ENCODE measurements around the gene DNAH1.

DNAH1 gene

DNA sequence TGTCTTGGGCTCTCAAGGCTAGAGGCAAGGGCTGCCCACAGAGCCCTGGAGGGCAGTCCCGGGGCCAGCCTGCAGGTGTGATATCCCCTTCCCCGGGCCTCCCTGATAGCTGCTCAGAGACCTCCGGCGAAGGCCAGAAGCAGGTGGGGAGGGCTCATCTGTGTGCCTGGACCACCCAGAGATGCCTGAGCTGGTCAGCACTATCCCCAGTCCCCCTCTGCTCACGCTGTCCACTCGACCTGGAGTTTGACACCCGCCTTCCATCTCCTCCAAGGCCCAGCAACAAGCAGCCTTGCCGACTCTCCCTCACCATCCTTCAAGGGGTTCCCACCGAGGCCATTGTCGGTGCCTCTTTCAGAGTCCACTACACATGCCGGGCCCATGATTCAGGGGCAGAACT is 39.4 kb downstream of the DNAH1 start:
- no peak for DNase-seq (ENCODE audit: extremely low read depth in 1 of 2, low read depth in 1 of 2)

DNA sequence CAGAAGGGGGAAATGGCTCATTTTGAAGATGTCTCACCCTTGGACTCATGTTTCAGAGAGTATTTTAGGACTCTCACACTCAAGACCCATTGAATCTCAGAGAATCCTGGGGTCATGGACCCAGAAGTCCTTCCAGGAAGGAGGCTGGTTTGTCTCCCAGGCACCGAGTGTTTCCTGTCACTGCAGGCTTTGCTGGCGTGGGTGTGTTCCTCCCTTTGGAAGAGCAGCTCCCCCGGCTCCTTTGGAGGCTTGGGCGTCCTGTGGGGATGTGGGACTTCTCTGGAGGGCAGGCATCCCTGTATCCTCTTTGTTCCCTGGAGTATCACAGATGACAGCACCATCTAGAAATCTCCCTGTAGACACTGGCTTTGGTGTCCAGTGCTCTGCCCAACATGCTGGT is 40.0 kb downstream of the DNAH1 start:
- no peak for DNase-seq (ENCODE audit: extremely low read depth in 1 of 2, low read depth in 1 of 2)

GRCh38 chr3:52357151-52358080 is 41.3 kb downstream of the DNAH1 start:
- no peak for DNase-seq (ENCODE audit: extremely low read depth in 1 of 2, low read depth in 1 of 2)

DNA sequence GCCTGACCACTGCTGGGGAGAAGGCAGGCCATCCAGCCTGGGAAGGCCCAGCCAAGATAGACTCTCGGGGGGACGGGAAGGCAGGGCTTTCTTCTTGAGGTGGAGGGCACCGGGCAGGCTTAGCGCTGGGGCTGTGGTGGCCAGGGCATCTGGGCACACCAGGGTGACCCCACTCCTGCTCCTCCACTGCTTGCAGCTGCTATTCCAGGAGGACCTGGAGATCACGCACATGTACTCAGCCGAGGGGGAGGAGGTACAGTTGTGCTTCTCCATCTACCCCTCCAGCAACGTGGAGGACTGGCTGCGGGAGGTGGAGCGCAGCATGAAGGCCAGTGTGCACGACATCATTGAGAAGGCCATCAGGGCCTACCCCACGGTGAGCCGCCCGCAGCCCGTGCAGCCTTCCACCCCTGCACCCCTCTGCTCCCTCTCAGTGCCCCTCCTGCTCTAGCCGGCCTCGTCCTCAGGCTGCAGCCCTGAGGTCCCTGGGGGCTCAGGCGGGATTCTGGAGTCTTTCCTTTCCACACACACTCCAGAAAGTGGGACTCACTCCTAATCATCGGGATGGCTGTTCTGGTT is 42.3 kb downstream of the DNAH1 start:
- no peak for DNase-seq (ENCODE audit: extremely low read depth in 1 of 2, low read depth in 1 of 2)

DNA sequence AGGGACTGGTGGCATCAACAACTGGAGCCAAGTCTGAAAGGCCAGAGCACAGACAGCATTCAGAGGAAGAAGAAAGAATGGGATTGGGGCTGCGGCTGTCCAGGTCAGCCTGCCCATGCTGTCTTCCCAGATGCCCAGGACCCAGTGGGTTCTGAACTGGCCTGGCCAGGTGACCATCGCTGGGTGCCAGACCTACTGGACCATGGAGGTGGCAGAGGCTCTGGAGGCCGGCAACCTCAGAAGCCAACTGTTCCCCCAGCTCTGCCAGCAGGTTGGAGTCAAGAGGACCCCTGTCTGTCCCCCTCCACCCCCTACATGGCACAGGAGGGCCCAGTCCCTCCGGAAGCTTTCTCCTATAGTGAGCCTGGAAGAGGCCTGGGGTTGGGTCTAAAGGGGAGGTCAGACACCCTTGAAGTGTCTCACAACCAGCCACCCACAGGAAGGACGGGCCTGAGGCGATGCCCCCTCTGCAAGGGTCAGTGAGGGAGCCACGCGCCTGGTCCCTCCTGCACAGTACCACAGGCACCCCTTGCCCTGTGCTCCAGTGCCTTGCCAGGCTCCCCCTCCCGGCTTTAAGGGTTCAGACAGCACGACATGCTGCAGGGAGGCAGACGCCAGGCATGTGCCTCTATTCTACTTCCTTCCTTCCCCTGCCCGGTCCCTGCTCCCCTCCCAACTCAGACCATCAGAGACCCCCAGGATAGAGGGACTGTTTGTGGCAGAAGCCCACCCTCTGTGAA is 43.2 kb downstream of the DNAH1 start:
- DNase-seq (ENCODE audit: extremely low read depth in 1 of 2, low read depth in 1 of 2): no peak

DNA sequence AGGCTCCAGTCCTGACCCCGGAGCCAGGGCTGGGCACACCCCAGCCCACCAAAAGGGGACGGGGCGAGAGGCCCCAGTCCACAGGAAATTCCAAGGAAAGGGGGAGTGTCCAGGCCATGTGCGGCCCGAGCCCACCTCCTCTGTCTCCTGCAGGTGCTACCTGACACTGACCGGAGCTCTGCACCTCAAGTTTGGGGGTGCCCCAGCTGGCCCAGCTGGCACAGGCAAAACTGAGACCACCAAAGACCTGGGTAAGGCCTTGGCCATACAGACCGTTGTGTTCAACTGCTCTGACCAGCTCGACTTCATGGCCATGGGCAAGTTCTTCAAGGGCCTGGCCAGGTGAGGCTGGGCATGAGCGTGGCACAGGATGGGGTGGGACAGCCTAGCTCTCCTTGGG is 44.9 kb downstream of the DNAH1 start:
- DNase-seq (ENCODE audit: extremely low read depth in 1 of 2, low read depth in 1 of 2): no peak

GRCh38 chr3:52361454-52361853 is 45.3 kb downstream of the DNAH1 start:
- DNase-seq (ENCODE audit: extremely low read depth in 1 of 2, low read depth in 1 of 2): no peak

- no peak for DNase-seq (ENCODE audit: extremely low read depth in 1 of 2, low read depth in 1 of 2)
These were observed 45.8 kb downstream of the DNAH1 start for GRCh38 chr3:52361898-52362297.

DNA sequence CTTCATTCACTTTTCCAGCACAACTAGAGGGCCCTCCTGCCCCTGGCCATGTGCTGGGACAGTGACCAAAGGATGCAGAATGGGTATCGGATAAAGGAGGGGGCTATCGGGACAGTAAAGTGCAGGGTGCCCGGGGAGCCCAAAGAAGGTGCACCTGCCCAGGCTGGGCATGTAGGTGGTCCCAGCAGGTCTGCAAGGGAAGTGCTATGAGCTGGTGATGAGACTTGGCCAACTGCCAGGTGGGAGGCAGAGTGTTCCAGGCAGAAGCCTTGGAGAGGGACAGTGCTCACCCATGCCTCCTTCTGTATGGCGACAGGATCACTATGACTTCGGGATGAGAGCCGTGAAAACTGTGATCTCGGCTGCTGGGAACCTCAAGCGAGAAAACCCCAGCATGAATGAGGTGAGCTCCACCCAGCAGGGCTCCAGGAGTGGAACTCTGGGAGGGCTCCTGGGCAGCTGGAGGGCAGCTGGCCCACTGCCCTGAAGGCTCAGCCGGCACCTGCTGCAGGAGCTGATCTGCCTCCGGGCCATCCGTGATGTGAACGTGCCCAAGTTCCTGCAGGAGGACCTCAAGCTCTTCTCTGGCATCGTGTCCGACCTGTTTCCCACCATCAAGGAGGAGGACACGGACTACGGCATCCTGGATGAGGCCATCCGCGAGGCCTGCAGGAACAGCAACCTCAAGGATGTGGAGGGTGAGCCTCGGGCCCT is 48.4 kb downstream of the DNAH1 start:
- DNase-seq (ENCODE audit: extremely low read depth in 1 of 2, low read depth in 1 of 2): no peak

GRCh38 chr3:52366527-52366926 is 50.4 kb downstream of the DNAH1 start:
- no peak for DNase-seq (ENCODE audit: extremely low read depth in 1 of 2, low read depth in 1 of 2)

DNA sequence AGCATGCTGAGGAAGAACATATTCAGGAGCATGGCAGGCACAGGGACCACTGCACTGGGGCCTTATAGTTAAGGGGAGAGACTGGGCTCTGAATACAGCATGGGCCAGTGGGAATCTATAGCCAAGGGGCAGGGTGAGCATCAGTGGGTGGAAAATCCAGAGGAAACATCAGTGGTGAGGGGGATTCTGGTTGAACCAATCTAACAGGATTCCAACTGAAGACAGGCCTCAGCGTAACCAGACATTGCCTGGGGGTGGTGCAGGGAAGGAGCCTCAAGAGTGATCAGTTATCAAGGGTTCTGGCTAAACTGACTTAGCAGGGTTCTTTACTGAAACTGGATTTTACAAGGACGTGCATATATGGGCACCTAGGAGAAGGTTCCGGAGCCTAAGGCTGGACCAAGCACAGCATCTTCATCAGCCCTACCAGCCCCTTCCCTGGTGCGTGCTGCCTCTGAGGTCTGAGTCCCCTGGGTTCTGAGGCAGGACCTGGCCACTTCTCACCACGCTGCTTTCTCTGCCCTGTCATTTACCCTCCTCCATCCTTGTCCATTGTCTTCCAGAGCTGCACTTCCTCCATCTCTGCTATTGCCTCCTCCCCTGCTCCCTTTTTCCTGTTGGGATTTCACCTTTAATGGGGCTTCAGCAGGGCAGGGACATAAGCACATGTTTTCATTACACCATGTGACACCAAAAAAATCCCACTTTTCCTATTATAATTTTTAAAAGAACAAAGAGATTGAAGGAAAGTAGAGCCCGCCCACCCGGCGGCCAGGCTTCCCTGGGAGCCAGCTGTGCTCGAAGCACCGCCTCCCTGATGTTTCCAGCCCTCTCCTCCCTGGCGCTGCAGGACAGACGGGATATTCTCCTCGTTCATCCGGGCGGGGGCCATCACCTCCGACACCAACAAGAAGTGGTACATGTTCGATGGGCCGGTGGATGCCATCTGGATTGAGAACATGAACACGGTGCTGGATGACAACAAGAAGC is 52.1 kb downstream of the DNAH1 start:
- DNase-seq (ENCODE audit: extremely low read depth in 1 of 2, low read depth in 1 of 2): no peak

GRCh38 chr3:52370531-52370930 is 54.4 kb downstream of the DNAH1 start:
- no peak for DNase-seq (ENCODE audit: extremely low read depth in 1 of 2, low read depth in 1 of 2)

GRCh38 chr3:52372822-52373504 is 56.8 kb downstream of the DNAH1 start:
- peak in 1 of 2 donors; percentile 23 for DNase-seq (ENCODE audit: extremely low read depth in 1 of 2, low read depth in 1 of 2)

DNA sequence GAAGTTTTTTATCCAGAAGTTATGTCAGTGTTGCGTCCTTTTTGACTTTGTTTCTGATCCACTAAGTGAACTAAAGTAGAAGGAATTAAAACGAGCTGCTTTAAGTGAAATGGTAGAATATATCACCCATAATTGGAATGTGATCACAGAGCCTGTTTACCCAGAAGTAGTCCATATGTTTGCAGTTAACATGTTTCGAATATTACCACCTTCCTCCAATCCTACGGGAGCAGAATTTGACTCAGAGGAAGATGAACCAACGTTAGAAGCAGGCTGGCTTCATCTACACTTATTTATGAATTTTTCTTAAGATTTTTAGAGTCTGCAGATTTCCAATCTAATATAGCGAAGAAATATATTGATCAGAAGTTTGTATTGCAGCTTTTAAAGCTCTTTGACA is 57.6 kb downstream of the DNAH1 start:
- DNase-seq (ENCODE audit: extremely low read depth in 1 of 2, low read depth in 1 of 2): no peak

DNA sequence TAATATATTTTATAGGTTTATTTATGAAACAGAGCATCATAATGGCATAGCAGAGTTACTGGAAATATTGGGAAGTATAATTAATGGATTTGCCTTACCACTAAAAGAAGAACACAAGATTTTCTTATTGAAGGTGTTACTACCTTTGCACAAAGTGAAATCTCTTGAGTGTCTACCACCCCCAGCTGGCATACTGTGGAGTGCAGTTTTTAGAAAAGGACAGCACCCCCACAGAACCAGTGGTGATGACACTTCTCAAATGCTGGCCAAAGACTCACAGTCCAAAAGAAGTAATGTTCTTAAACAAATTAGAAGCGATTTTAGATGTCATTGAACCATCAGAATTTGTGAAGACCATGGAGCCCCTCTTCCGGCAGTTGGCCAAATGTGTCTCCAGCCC is 58.1 kb downstream of the DNAH1 start:
- no peak for DNase-seq (ENCODE audit: extremely low read depth in 1 of 2, low read depth in 1 of 2)

DNA sequence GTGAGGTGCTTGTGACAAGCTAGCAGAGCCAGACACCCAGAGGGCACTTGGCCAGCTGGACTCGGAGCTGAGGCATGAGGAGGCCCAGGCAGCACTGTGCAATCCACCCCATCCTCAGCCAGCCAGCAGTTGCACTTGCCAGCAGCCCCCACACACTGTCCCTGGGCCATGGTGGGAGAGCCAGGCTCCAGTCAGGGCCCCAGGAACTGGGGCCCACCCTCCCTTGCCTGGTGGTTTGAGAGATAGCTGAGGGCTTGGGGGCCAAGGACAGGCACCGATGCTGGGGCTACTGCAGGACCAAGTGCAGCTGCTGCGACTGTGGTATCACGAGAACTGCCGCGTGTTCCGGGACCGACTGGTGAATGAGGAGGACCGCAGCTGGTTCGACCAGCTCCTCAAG is 63.5 kb downstream of the DNAH1 start:
- DNase-seq (ENCODE audit: extremely low read depth in 1 of 2, low read depth in 1 of 2): no peak

- DNase-seq (ENCODE audit: extremely low read depth in 1 of 2, low read depth in 1 of 2): no peak
These were observed 63.9 kb downstream of the DNAH1 start for GRCh38 chr3:52380023-52380422.

- no peak for DNase-seq (ENCODE audit: extremely low read depth in 1 of 2, low read depth in 1 of 2)
These were observed 65.5 kb downstream of the DNAH1 start for GRCh38 chr3:52381623-52382022.

GRCh38 chr3:52383446-52383845 is 67.3 kb downstream of the DNAH1 start:
- no peak for DNase-seq (ENCODE audit: extremely low read depth in 1 of 2, low read depth in 1 of 2)
